Mucosa of stomach (tissue), 1 donor: ENCODE data around the gene ACTL7B.
"Not testable (repeated sequence)": the region's sequence is repeated elsewhere in the genome, so short reads cannot be mapped to it uniquely, and the experiment has no call there.

Experiments
- H3K27me3 ChIP-seq: one replicate; pipeline ENCODE4 v1.7.0; 2013; ENCODE audit warnings: mild to moderate bottlenecking, low read length; ENCODE audit not compliant: control insufficient read depth, insufficient read depth
- H3K36me3 ChIP-seq: one replicate; pipeline ENCODE4 v1.7.0; 2013; ENCODE audit warnings: low read length; ENCODE audit not compliant: control insufficient read depth, insufficient read depth
- H3K4me1 ChIP-seq: one replicate; pipeline ENCODE4 v1.7.0; 2013; ENCODE audit warnings: mild to moderate bottlenecking, low read length; ENCODE audit not compliant: control insufficient read depth, insufficient read depth
- H3K4me3 ChIP-seq: one replicate; pipeline ENCODE4 v1.7.0; 2013; ENCODE audit warnings: low read length
- H3K9ac ChIP-seq: one replicate; pipeline ENCODE4 v1.7.0; 2013; ENCODE audit warnings: mild to moderate bottlenecking, low read length, moderate library complexity
- H3K9me3 ChIP-seq: one replicate; pipeline ENCODE4 v1.7.0; 2013; ENCODE audit warnings: mild to moderate bottlenecking, low read length, moderate library complexity; ENCODE audit not compliant: control insufficient read depth
- donor health status: Pancreatic carcinoma.

The ACTL7B gene, protein sequence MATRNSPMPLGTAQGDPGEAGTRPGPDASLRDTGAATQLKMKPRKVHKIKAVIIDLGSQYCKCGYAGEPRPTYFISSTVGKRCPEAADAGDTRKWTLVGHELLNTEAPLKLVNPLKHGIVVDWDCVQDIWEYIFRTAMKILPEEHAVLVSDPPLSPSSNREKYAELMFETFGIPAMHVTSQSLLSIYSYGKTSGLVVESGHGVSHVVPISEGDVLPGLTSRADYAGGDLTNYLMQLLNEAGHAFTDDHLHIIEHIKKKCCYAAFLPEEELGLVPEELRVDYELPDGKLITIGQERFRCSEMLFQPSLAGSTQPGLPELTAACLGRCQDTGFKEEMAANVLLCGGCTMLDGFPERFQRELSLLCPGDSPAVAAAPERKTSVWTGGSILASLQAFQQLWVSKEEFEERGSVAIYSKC

DNA sequence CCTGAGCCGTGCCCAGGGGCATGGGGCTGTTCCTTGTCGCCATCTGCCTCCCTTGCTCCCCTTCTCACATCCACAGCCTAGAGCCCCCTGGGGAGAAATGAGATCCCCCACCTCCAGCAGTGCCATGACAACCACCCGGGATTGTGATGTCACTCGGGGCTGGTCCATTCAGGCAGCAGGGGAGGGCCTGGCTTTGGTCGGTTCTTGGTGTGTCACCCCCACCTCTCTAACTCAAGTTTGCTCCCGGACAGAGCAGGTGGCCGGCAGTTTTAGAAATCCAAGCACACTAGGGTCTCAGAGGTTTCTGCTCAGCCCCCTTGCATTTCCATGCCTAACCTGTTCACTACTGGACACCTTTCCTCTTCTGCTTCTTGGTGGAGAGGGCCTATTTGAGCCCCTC, at the start of gene ACTL7B:
TSS of gene ACTL7B (minus strand) at position 99 of the 400 bp plus-strand sequence. CDS start at position 43, 56 bp downstream.
- no peaks in the 10 kb centered on the region for H3K27me3 ChIP-seq
- no peak within 1 kb of the TSS for H3K9ac ChIP-seq
- no peaks in the 10 kb centered on the region for H3K4me1 ChIP-seq
- no peaks in the 10 kb centered on the region for H3K36me3 ChIP-seq
- H3K9me3 ChIP-seq = no peaks in the 10 kb centered on the region
- H3K4me3 ChIP-seq = no peak within 1 kb of the TSS

DNA sequence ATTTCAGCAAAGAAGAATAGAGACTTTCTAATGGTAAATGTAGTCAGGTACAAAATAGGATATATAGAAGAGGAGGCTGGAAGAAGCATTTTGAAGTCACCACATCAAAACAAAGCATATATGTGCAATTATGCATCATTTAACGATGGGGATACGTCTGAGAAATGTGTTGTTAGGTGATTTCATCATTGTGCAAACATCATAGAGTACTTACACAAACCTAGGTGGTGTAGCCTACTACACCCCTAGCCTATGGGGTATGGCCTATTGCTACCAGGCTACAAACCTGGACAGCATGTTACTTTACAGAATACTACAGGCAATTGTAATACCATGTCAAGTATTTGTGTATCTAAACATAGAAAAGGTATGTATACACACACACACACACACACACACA, 49.7 kb upstream of the ACTL7B start:
- Histone ChIP-seq H3K36me3 (no peaks in the 10 kb centered on the region), H3K9ac (no peak overlapping the region), H3K4me1 (no peaks in the 10 kb centered on the region), H3K9me3 (no peaks in the 10 kb centered on the region), H3K27me3 (no peaks in the 10 kb centered on the region), H3K4me3 (no peak overlapping the region)

DNA sequence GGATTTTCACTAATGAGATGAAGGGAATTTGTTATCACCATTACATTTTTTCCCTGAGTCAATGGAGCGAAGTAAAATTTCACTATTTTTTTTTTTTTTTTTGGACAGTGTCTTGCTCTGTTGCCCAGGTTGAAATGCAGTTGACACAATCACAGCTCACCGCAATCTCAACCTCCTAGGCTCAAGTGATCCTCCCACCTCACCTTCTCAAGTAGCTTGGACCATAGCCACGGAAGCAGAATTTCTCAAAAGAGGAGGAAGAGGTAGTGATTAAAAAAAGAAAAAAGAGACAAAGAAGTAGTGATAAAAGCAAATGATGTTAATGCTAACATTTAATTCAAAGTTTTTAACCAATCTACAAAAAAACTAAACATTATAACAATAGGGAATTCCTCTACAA, 48.4 kb upstream of the ACTL7B start:
- Histone ChIP-seq H3K4me1 (no peaks in the 10 kb centered on the region), H3K36me3 (no peaks in the 10 kb centered on the region), H3K4me3 (no peak overlapping the region), H3K9ac (no peak overlapping the region), H3K27me3 (no peaks in the 10 kb centered on the region), H3K9me3 (no peaks in the 10 kb centered on the region)

DNA sequence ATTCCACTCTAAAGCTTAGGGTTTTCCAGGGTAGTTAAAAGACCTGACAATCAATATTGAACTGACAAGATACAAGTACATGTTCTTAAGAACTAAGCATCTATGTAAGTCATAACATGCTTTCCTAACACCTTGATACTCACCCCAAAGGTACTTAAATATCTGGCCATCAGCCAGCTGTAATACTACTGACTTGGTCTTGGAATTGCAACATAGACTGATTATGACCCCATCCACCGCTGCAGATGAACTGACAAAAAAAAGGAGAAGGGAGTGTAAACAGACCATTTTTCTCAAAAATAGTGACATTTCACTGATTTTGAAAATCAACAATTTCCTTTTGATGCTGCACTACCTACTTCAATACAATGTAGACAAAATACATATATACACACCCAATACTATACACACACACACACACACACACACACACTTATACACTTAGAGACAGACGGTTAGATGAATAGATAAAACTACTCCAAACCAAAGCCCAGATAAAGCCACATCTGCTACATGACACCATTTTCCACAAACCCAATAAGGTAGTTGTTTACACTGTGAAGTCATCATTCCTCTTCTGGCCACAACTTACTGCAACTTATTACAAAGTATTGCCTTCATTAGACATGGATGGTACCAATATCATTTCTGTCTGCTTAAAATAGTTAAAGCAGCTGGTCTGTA, 47.8 kb upstream of the ACTL7B start:
- no peaks in the 10 kb centered on the region for H3K4me1 ChIP-seq
- H3K4me3 ChIP-seq = no peak overlapping the region
- H3K36me3 ChIP-seq = no peaks in the 10 kb centered on the region
- no peaks in the 10 kb centered on the region for H3K9me3 ChIP-seq
- no peaks in the 10 kb centered on the region for H3K27me3 ChIP-seq
- no peak overlapping the region for H3K9ac ChIP-seq

DNA sequence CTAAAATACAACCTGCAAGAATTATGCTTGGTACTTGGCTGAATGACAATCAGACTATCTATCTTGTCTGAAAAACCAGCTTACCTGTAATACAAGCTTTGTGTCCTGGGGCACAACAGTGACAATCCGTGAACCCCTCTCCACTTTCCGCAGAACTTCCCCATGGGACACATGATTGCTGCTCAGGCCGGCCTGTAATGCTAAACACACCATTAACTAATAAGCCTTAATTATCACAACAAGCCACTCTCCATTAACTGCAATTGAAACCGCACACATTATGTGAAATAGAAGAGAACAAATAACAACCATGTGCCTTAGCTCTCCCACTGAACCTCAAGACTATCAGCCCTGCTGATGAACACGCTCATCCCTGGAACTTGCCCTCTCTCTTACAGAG, 44.4 kb upstream of the ACTL7B start:
- no peaks in the 10 kb centered on the region for H3K27me3 ChIP-seq
- H3K36me3 ChIP-seq = no peaks in the 10 kb centered on the region
- H3K9me3 ChIP-seq = no peaks in the 10 kb centered on the region

DNA sequence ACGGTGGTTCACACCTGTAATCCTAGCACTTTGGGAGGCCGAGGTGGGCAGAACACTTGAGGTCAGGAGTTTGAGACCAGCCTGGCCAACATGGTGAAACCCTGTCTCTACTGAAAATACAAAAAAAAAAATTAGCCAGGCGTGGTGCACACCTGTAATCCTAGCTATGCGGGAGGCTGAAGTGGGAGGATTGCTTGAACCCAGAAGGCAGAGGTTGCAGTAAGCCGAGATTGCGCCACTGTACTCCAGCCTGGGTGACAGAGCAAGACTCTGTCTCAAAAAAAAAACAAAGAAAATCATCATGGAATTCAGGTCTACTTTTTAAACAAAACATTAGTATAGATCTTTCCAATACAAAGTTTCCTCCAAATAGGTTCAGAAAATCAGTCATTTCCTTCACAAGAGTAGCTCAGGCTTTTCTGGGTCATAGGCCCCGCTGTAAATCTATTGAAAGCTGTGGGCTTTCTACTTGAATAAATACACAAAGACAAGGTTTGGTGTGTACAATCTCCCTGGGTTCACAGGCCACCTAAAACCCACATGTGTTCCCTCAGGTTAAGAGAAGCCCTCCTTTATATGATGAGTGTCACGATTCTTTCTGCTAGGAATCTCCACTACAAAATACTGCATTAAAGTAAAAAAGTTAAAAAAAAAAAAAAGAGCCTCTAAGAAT, 43.4 kb upstream of the ACTL7B start:
- not testable (repeated sequence) for H3K36me3 ChIP-seq

More for the DNA sequence above, 44.4 kb upstream of the ACTL7B start:
- H3K4me3 ChIP-seq = no peak overlapping the region
- no peak overlapping the region for H3K9ac ChIP-seq
- H3K4me1 ChIP-seq = no peaks in the 10 kb centered on the region

DNA sequence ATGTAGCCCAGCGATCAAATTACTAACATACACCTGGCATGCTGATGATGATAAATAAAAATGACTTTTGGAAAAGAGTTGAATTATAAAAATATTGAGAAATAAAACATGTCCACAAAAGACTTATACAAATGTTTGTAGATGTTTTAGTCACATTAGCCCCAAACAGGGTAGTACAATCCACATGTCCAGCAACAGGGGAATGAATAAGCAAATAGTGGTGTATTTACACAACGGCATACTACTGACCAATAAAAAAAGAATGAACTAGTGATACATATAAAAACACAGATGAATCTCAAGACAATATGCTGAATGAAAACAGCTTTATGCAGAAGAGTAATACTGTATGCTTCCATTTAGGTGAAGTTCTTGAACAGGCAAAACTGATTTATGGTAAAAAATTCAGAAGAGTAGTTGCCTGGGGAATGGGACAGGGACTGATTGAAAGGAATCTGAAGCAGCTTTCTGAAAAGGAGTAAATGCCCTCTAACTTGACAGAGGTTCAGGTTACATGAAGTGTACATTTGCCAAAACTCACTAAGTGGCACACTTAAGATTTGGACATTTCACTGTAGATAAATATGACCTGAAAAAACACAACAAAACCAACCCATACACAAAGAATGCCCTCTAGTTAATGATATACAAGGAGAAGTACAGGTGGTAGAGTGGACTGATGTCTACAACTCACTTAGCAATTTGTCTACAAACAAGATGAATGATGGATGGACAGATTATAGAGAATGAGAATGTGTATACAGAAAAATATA, 41.7 kb upstream of the ACTL7B start:
- no peaks in the 10 kb centered on the region for H3K36me3 ChIP-seq
- H3K9ac ChIP-seq = no peak overlapping the region
- H3K4me3 ChIP-seq = no peak overlapping the region
- H3K27me3 ChIP-seq = no peaks in the 10 kb centered on the region
- H3K4me1 ChIP-seq = no peaks in the 10 kb centered on the region
- no peaks in the 10 kb centered on the region for H3K9me3 ChIP-seq

More for the DNA sequence above, 43.4 kb upstream of the ACTL7B start:
- not testable (repeated sequence) for H3K4me3 ChIP-seq, H3K9ac ChIP-seq, H3K27me3 ChIP-seq, H3K4me1 ChIP-seq, H3K9me3 ChIP-seq

DNA sequence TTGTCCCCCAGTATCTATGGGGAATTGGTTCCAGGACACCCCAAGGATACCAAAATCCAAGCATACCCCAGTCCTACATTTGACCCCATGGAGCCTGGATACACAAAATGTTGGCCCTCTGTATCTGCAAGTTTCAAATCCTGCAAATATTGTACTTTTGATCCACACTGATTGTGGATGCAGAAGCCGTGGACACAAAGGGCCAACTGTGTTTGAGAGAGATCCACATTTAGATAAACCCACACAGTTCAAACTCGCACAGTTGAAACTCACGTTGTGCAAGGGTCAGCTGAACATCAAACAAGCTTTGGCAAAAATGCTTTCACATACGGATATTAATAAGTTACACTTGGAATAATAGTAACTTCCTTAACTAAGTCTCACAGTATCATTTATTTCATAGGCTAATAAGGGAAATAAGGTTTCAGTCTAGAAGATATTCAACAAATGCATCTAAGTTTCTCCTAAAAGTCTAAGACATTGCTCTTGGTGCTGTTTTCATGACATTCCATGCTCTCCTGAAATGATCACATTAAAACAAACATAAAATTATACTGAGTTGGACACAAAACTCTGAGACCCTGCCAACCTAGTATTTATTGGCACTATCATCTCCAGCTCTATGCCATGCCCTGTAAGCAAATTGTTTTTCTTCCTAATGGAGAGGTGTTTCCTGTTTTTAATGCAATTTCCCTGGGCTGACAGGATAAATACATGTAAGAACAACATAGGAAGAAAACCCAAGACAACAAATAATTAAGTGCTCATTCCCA, 38.6 kb upstream of the ACTL7B start:
- H3K4me1 ChIP-seq = no peaks in the 10 kb centered on the region
- no peaks in the 10 kb centered on the region for H3K36me3 ChIP-seq
- H3K9me3 ChIP-seq = no peaks in the 10 kb centered on the region
- H3K27me3 ChIP-seq = no peaks in the 10 kb centered on the region
- H3K4me3 ChIP-seq = no peak overlapping the region
- no peak overlapping the region for H3K9ac ChIP-seq

DNA sequence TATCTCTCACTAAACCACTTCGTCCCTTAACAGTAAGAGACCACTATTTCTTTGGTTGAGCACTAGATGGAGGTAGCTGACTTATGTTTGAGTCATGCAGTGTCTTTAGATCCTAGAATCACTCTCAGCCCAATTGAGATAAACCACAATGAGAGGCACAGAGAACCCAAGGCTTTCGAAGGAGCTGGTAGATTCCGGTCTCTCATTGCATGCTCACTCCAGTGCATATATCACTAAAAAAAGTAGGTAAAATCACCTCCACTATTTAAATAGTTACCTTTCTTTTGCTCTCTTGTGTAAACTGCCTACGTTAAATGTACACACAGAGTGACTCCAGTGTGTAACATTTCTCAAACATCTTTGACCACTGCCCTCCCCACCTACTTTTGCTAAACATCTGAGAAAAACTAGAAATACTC, 33.9 kb upstream of the ACTL7B start:
- Histone ChIP-seq H3K9me3 (no peaks in the 10 kb centered on the region), H3K9ac (no peak overlapping the region), H3K36me3 (no peaks in the 10 kb centered on the region), H3K4me3 (no peak overlapping the region), H3K4me1 (no peaks in the 10 kb centered on the region), H3K27me3 (no peaks in the 10 kb centered on the region)

DNA sequence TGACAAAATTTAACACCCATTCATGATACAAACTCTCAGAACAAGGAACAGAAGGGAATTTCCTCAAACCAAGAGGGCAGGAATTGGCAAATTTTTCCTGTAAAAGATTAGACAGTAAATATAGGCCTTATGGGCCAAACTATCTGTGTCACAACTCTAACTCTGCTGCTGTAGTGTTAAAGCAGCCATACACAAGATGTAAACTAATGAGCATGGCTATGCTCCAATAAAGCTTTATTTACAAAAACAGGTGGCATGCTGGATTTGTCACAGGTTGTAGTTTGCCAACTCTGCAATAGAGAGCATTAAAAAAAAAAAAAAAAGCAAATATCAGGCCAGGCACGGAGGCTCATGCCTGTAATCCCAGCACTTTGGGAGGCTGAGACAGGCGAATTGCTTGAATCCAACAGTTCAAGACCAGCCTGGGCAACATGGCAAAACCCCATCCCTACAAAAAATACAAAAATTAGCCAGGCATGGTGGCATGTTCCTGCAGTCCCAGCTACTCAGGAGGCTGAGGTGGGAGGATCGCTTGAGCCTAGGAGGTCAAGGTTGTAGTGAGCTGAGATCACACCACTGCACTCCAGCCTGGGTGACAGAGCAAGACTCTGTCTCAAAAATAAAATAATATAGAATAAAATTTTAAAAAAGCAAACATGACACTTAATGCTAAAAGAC, 30.9 kb upstream of the ACTL7B start:
- H3K4me1 ChIP-seq, H3K36me3 ChIP-seq, H3K9ac ChIP-seq, H3K9me3 ChIP-seq, H3K4me3 ChIP-seq, H3K27me3 ChIP-seq: not testable (repeated sequence)
